Nephron (organoid): Measurements from ENCODE around the gene NCMAP.

Source experiments
- H3K27ac Mint-ChIP-seq, 3 experiments: 2 replicates each; pipeline ENCODE4 v1.8.0; 2020; ENCODE audit warnings: mixed read lengths in 3 of 3, mild to moderate bottlenecking in 2 of 3, moderate library complexity in 1 of 3
- H3K27me3 Mint-ChIP-seq: 2 replicates; pipeline ENCODE4 v1.8.0; 2021; ENCODE audit warnings: low read depth, mild to moderate bottlenecking, moderate library complexity, mixed read lengths
- H3K36me3 Mint-ChIP-seq: 2 replicates; pipeline ENCODE4 v1.8.0; 2020; ENCODE audit warnings: low read depth, mixed read lengths
- H3K4me1 Mint-ChIP-seq: 2 replicates; pipeline ENCODE4 v1.8.0; 2020; ENCODE audit warnings: mixed read lengths
- H3K4me3 Mint-ChIP-seq, 3 experiments: 2 replicates each; pipeline ENCODE4 v1.8.0; 2020; ENCODE audit warnings: mild to moderate bottlenecking in 3 of 3, mixed read lengths in 3 of 3, moderate library complexity in 2 of 3
- H3K9me3 Mint-ChIP-seq: 2 replicates; pipeline ENCODE4 v1.8.0; 2020; ENCODE audit warnings: mixed read lengths
- TF ChIP-seq, protein P1 (sequence below), 3 experiments: fragments of 200-600 bp; sonication (generic); IDR thresholded peaks; one replicate each; pipeline ENCODE4 v1.5.0; 2021; ENCODE audit warnings: antibody characterized with exemption in 3 of 3; ENCODE audit not compliant: unreplicated experiment in 3 of 3

The NCMAP gene

GRCh38 chr1:24578846-24579245 lies 23.0 kb downstream of the NCMAP start:
- Mint-ChIP-seq H3K27me3 (peaks cover 7% of the 10 kb centered on the region), H3K4me1 (no peaks in the 10 kb centered on the region), H3K4me3 (no peak overlapping the region), H3K27ac (no peak overlapping the region), H3K9me3 (peaks cover 2% of the 10 kb centered on the region), H3K36me3 (no peaks in the 10 kb centered on the region)
- TF ChIP-seq, protein P1, sequence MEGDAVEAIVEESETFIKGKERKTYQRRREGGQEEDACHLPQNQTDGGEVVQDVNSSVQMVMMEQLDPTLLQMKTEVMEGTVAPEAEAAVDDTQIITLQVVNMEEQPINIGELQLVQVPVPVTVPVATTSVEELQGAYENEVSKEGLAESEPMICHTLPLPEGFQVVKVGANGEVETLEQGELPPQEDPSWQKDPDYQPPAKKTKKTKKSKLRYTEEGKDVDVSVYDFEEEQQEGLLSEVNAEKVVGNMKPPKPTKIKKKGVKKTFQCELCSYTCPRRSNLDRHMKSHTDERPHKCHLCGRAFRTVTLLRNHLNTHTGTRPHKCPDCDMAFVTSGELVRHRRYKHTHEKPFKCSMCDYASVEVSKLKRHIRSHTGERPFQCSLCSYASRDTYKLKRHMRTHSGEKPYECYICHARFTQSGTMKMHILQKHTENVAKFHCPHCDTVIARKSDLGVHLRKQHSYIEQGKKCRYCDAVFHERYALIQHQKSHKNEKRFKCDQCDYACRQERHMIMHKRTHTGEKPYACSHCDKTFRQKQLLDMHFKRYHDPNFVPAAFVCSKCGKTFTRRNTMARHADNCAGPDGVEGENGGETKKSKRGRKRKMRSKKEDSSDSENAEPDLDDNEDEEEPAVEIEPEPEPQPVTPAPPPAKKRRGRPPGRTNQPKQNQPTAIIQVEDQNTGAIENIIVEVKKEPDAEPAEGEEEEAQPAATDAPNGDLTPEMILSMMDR (IDR thresholded peaks at IDR 0.05; ENCODE audit: unreplicated experiment in 3 of 3), result no peak

GRCh38 chr1:24580756-24581155 lies 24.9 kb downstream of the NCMAP start:
- Mint-ChIP-seq H3K9me3 (peaks cover 2% of the 10 kb centered on the region), H3K4me3 (no peak overlapping the region), H3K27ac (no peak overlapping the region), H3K27me3 (peaks cover 11% of the 10 kb centered on the region), H3K36me3 (no peaks in the 10 kb centered on the region), H3K4me1 (no peaks in the 10 kb centered on the region)
- TF ChIP-seq, protein P1 (IDR thresholded peaks at IDR 0.05; ENCODE audit: unreplicated experiment in 3 of 3), result no peak

GRCh38 chr1:24584171-24584647 lies 28.3 kb downstream of the NCMAP start:
- H3K27ac Mint-ChIP-seq, result no peak overlapping the region
- no peak overlapping the region for H3K4me3 Mint-ChIP-seq
- TF ChIP-seq, protein P1 (IDR thresholded peaks at IDR 0.05; ENCODE audit: unreplicated experiment in 3 of 3), result no peak
- peaks cover 19% of the 10 kb centered on the region for H3K27me3 Mint-ChIP-seq
- H3K9me3 Mint-ChIP-seq, result peaks cover 2% of the 10 kb centered on the region
- no peaks in the 10 kb centered on the region for H3K36me3 Mint-ChIP-seq
- no peaks in the 10 kb centered on the region for H3K4me1 Mint-ChIP-seq

GRCh38 chr1:24586119-24586518 lies 30.2 kb downstream of the NCMAP start:
- Mint-ChIP-seq H3K27ac (no peak overlapping the region), H3K4me1 (no peaks in the 10 kb centered on the region), H3K9me3 (peaks cover 2% of the 10 kb centered on the region), H3K27me3 (peaks cover 20% of the 10 kb centered on the region), H3K36me3 (no peaks in the 10 kb centered on the region), H3K4me3 (no peak overlapping the region)
- TF ChIP-seq, protein P1 (IDR thresholded peaks at IDR 0.05; ENCODE audit: unreplicated experiment in 3 of 3), result no peak

DNA sequence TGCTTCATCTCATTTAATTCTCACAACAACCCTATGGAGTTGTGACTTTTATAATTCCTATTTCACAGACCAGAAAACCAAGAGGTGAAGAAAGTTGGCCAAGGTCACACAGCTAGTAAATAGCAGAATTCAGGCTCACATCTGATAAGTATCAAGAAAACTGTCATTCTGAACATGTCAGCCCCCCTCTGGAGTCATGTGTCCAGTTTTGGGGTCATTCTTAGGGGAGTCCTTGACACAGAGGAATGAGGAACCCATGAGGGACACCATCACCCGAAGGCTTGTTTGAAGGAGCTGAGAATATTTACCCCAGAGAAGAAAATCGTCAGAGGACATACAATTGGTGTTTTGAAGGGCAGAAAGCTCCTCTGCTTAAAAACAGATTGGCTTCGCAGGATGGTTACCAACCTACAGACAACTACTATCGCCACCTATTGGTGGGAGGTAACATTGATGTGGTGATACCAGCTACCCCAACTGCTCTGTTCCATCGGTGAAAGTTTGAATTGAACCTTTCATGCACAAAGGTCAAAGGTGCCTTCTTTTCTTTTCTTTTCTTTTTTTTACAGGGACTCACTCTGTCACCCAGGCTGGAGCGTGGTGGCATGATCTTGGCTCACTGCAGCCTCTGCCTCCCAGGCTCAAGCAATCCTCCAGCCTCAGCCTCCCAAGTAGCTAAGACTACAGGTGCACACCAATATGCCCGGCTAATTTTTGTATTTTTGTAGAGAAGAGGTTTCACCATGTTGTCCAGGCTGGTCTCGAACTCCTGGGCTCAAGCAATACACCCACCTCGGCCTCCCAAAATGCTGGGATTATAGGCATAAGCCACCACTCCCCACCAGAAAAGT lies 31.3 kb downstream of the NCMAP start:
- Mint-ChIP-seq H3K4me1 (no peaks in the 10 kb centered on the region), H3K27ac (no peak overlapping the region), H3K36me3 (no peaks in the 10 kb centered on the region), H3K9me3 (peaks cover 2% of the 10 kb centered on the region), H3K4me3 (no peak overlapping the region), H3K27me3 (peaks cover 25% of the 10 kb centered on the region)
- TF ChIP-seq, protein P1 (IDR thresholded peaks at IDR 0.05; ENCODE audit: unreplicated experiment in 3 of 3), result peak; percentile 58 to 72 (median 60)

- H3K9me3 Mint-ChIP-seq, result no peaks in the 10 kb centered on the region
- H3K27me3 Mint-ChIP-seq, result peaks cover 25% of the 10 kb centered on the region
- H3K4me3 Mint-ChIP-seq, result no peak overlapping the region
- no peak overlapping the region for H3K27ac Mint-ChIP-seq
- no peaks in the 10 kb centered on the region for H3K36me3 Mint-ChIP-seq
- TF ChIP-seq, protein P1 (IDR thresholded peaks at IDR 0.05; ENCODE audit: unreplicated experiment in 3 of 3), result no peak
- H3K4me1 Mint-ChIP-seq, result no peaks in the 10 kb centered on the region
These were observed 32.7 kb downstream of the NCMAP start for GRCh38 chr1:24588573-24588972.
